Measurements from ENCODE around the gene GLP2R. TPM values are rescaled to one million over a fixed set of nuclear protein-coding genes. Genes with fewer than 3 reads are reported as not detected.

The GLP2R gene
- total and polyA plus RNA-seq, 2 of the 8 experiments (the other 6 are each of a cell fraction or from before 2014, with no cell fraction given), result not detected

DNA sequence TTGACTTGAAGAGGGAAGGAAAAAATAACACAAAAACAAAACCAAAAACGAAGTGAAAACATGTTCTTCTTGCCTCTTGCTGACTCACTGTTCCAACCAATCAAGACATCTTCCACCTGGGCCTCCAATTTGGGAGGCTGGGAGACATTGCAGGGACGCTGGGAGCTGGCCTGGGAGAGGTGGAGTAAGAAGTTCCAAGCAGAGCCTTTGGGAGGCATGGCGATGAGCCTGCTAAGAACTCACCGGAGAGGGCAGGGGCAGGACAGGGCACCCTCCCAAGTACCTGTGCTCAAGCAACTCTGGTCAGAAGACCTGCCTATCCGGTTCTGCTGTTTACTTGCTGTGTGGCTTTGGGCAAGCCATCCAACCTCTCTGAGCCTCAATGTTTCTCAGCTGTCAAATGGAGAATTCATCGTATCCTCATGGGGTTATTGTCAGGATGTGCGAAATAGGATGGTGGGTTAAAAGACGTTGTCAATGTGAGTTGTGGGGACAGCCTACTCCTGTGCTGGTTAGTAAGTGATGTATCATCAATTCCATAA lies 856 bp upstream of the GLP2R start:
- no peak overlapping the region for H3K18ac ChIP-seq (ENCODE audit: extremely low read depth, low read length)
- no peak overlapping the region for H2BK120ac ChIP-seq (replicated peaks; ENCODE audit: low read depth, low read length)
- H3K79me1 ChIP-seq (ENCODE audit: low read depth, low read length), result no peaks in the 10 kb centered on the region
- H4K91ac ChIP-seq (replicated peaks; ENCODE audit: insufficient read length, low read length), result no peak overlapping the region
- H4K20me1 ChIP-seq (replicated peaks in 1 of 2; ENCODE audit: control insufficient read depth in 1 of 2, insufficient read depth in 2 of 2, low read length in 2 of 2), result no peaks in the 10 kb centered on the region
- H2BK5ac ChIP-seq (ENCODE audit: low read depth, low read length), result no peak overlapping the region
- POLR2A ChIA-PET (ENCODE audit: partially characterized antibody), result no interaction called here
- no peaks in the 10 kb centered on the region for H3K27me3 ChIP-seq (replicated peaks in 1 of 4; ENCODE audit: control insufficient read depth in 3 of 4, extremely low read depth in 1 of 4, insufficient read depth in 3 of 4, low read length in 3 of 4)
- peaks cover 0 to 2% (median 0%) of the 10 kb centered on the region in 4 experiments; a peak in 1 of 7 replicates for H3K4me1 ChIP-seq (replicated peaks in 1 of 4; ENCODE audit: control insufficient read depth in 3 of 4, insufficient read depth in 4 of 4, low read length in 3 of 4)
- no peak overlapping the region for H4K5ac ChIP-seq (ENCODE audit: insufficient read length, low read depth, low read length)
- no peak overlapping the region for H3K4me3 ChIP-seq (ENCODE audit: extremely low read depth in 1 of 4, insufficient read depth in 2 of 4, low read depth in 3 of 4, low read length in 4 of 4)
- no peaks in the 10 kb centered on the region for H3K36me3 ChIP-seq (ENCODE audit: control insufficient read depth in 2 of 4, insufficient read depth in 4 of 4, low read length in 3 of 4)
- no peak overlapping the region for H2BK12ac ChIP-seq (ENCODE audit: low read depth, low read length)
- no peak overlapping the region for H3K4ac ChIP-seq (replicated peaks; ENCODE audit: insufficient read length, low read depth, low read length)
- no peaks in the 10 kb centered on the region for H3K9me3 ChIP-seq (ENCODE audit: insufficient read depth in 2 of 2, low read depth in 1 of 2, low read length in 1 of 2)
- TF ChIP-seq, protein P1, sequence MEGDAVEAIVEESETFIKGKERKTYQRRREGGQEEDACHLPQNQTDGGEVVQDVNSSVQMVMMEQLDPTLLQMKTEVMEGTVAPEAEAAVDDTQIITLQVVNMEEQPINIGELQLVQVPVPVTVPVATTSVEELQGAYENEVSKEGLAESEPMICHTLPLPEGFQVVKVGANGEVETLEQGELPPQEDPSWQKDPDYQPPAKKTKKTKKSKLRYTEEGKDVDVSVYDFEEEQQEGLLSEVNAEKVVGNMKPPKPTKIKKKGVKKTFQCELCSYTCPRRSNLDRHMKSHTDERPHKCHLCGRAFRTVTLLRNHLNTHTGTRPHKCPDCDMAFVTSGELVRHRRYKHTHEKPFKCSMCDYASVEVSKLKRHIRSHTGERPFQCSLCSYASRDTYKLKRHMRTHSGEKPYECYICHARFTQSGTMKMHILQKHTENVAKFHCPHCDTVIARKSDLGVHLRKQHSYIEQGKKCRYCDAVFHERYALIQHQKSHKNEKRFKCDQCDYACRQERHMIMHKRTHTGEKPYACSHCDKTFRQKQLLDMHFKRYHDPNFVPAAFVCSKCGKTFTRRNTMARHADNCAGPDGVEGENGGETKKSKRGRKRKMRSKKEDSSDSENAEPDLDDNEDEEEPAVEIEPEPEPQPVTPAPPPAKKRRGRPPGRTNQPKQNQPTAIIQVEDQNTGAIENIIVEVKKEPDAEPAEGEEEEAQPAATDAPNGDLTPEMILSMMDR (IDR thresholded peaks at IDR 0.05; ENCODE audit: control extremely low read depth in 1 of 3, insufficient read depth in 1 of 3, low read depth in 1 of 3, low read length in 3 of 3), result no peak
- no peak for TF ChIP-seq SP4 (IDR thresholded peaks at IDR 0.05; ENCODE audit: low read length)
- no peak for TF ChIP-seq BCL11A (IDR thresholded peaks at IDR 0.05; ENCODE audit: low read depth in 2 of 2, low read length in 2 of 2)
- TF ChIP-seq CHD2 (IDR thresholded peaks at IDR 0.05; ENCODE audit: low read length), result no peak
- TF ChIP-seq EZH2 (IDR thresholded peaks at IDR 0.05; ENCODE audit: low read depth, low read length, severe bottlenecking), result no peak
- TF ChIP-seq KDM5A (IDR thresholded peaks at IDR 0.05; ENCODE audit: low read length), result no peak
- TF ChIP-seq POLR2A (IDR thresholded peaks at IDR 0.05; ENCODE audit: control extremely low read depth in 1 of 2, low read depth in 2 of 2, low read length in 2 of 2), result no peak
- TF ChIP-seq, protein P2, sequence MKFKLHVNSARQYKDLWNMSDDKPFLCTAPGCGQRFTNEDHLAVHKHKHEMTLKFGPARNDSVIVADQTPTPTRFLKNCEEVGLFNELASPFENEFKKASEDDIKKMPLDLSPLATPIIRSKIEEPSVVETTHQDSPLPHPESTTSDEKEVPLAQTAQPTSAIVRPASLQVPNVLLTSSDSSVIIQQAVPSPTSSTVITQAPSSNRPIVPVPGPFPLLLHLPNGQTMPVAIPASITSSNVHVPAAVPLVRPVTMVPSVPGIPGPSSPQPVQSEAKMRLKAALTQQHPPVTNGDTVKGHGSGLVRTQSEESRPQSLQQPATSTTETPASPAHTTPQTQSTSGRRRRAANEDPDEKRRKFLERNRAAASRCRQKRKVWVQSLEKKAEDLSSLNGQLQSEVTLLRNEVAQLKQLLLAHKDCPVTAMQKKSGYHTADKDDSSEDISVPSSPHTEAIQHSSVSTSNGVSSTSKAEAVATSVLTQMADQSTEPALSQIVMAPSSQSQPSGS (IDR thresholded peaks at IDR 0.05; ENCODE audit: low read length), result no peak
- 94% methylated on average over 8 of the region's 8 CpGs; no CpG with 5 or more reads in 1 of the 2 experiments for WGBS, 2 experiments (ENCODE audit: extremely low coverage in 1 of 2, insufficient coverage in 1 of 2, insufficient read length in 1 of 2, insufficient replicate concordance in 2 of 2, low coverage in 1 of 2, low lambda C conversion rate in 2 of 2, missing lambda C conversion rate in 1 of 2)
- no peak overlapping the region for H3K14ac ChIP-seq (ENCODE audit: insufficient read length)
- peaks cover 2% of the 10 kb centered on the region; the same call in 1 of the 2 replicates for H3K23me2 ChIP-seq (ENCODE audit: low read depth, low read length)
- H3K56ac ChIP-seq (replicated peaks; ENCODE audit: insufficient read length, low read depth, low read length), result no peak overlapping the region
- no peak overlapping the region for H2BK20ac ChIP-seq (ENCODE audit: low read length)
- FAIRE-seq, result no peak
- no peaks in the 10 kb centered on the region for H3K79me2 ChIP-seq (ENCODE audit: control insufficient read depth in 1 of 2, insufficient read depth in 2 of 2, low read length in 2 of 2)
- no peak overlapping the region for H3K9ac ChIP-seq (replicated peaks in 1 of 4; ENCODE audit: extremely low read depth in 1 of 4, low read depth in 3 of 4, low read length in 3 of 4)
- no peak for DNase-seq (ENCODE audit: low read depth in 1 of 2, low spot score in 2 of 2)
- no peak overlapping the region for H2AFZ ChIP-seq (ENCODE audit: low read length)
- no peak overlapping the region for H2BK15ac ChIP-seq (ENCODE audit: low read length)
- H4K8ac ChIP-seq (ENCODE audit: extremely low read depth, insufficient read depth, low read length), result peak overlapping the region; percentile 73; the same call in 1 of the 2 replicates
- no peak overlapping the region for H3K4me2 ChIP-seq (ENCODE audit: insufficient read depth in 1 of 2, low read depth in 2 of 2, low read length in 2 of 2)
- H2AK5ac ChIP-seq (ENCODE audit: low read depth, low read length), result no peak overlapping the region
- H3K23ac ChIP-seq (ENCODE audit: insufficient read length), result no peak overlapping the region
- H3K27ac ChIP-seq (ENCODE audit: low read depth, low read length), result no peak overlapping the region
- CTCF ChIA-PET (ENCODE audit: partially characterized antibody), result interaction anchor here (0.6 to 1.3 kb wide), 3 partner anchors 14 to 17 kb away, joined by 3 to 8 read pairs (median 3); no protein-coding TSS in a partner anchor

Data from H1 (cell line).